GM23338 (cell line): ENCODE data around the gene GTSE1. TPM values are rescaled to one million over a fixed set of nuclear protein-coding genes. Genes with fewer than 3 reads are reported as not detected.

Experiments
- ATAC-seq: fragments of 200-7000 bp; cut with Tn5 transposase; 3 replicates; pipeline ENCODE4 v1.9.1; 2020
- DNase-seq: peaks from one replicate; pipeline ENCODE4 v3.0.0-alpha.2; 2015; ENCODE audit warnings: low spot score
- H2AFZ ChIP-seq: fragments of 200-600 bp; sonication (generic); 2 replicates; pipeline ENCODE4 v1.8.0; 2016; ENCODE audit warnings: antibody characterized with exemption, mild to moderate bottlenecking, moderate library complexity
- H3F3A ChIP-seq: fragments of 200-600 bp; sonication (generic); replicated peaks from 2 replicates; pipeline ENCODE4 v1.8.0; 2017; ENCODE audit warnings: antibody characterized with exemption, mixed run types, low read depth
- H3K27ac ChIP-seq: fragments of 200-600 bp; sonication (generic); 2 replicates; pipeline ENCODE4 v1.6.1; 2016; ENCODE audit warnings: low read depth
- H3K27me3 ChIP-seq: fragments of 200-600 bp; sonication (generic); 2 replicates; pipeline ENCODE4 v1.8.0; 2016; ENCODE audit warnings: mild to moderate bottlenecking, mixed run types, moderate library complexity; ENCODE audit not compliant: insufficient read depth
- H3K36me3 ChIP-seq: fragments of 200-600 bp; sonication (generic); 2 replicates; pipeline ENCODE4 v1.8.0; 2016; ENCODE audit warnings: mild to moderate bottlenecking; ENCODE audit not compliant: insufficient read depth
- H3K4me1 ChIP-seq: fragments of 200-600 bp; sonication (generic); 2 replicates; pipeline ENCODE4 v1.8.0; 2016; ENCODE audit warnings: mild to moderate bottlenecking, moderate library complexity; ENCODE audit not compliant: insufficient read depth
- H3K4me2 ChIP-seq: fragments of 200-600 bp; sonication (generic); 2 replicates; pipeline ENCODE4 v1.7.1; 2017; ENCODE audit warnings: mixed run types
- H3K4me3 ChIP-seq: fragments of 200-600 bp; sonication (generic); 2 replicates; pipeline ENCODE4 v1.6.1; 2016; ENCODE audit warnings: mixed run types
- H3K79me2 ChIP-seq: fragments of 200-600 bp; sonication (generic); replicated peaks from 2 replicates; pipeline ENCODE4 v1.8.0; 2017; ENCODE audit warnings: mild to moderate bottlenecking; ENCODE audit not compliant: insufficient read depth
- H3K9me2 ChIP-seq: fragments of 200-600 bp; sonication (generic); 2 replicates; pipeline ENCODE4 v1.8.0; 2017; ENCODE audit not compliant: insufficient read depth
- H4K20me1 ChIP-seq: fragments of 200-600 bp; sonication (generic); replicated peaks from 2 replicates; pipeline ENCODE4 v1.8.0; 2017; ENCODE audit warnings: mild to moderate bottlenecking; ENCODE audit not compliant: insufficient read depth
- H3K27ac Mint-ChIP-seq: 2 replicates; pipeline ENCODE4 v1.8.0; 2020; ENCODE audit warnings: inconsistent platforms, mild to moderate bottlenecking, moderate library complexity, mixed read lengths
- H3K27me3 Mint-ChIP-seq: 3 replicates; pipeline ENCODE4 v1.8.0; 2022; ENCODE audit warnings: low read depth, mild to moderate bottlenecking, moderate library complexity, mixed read lengths, inconsistent platforms; ENCODE audit not compliant: insufficient read depth, poor library complexity
- H3K36me3 Mint-ChIP-seq: 3 replicates; pipeline ENCODE4 v1.8.0; 2021; ENCODE audit warnings: low read depth, mild to moderate bottlenecking, inconsistent platforms, moderate library complexity, mixed read lengths
- H3K4me1 Mint-ChIP-seq: 3 replicates; pipeline ENCODE4 v1.8.0; 2020; ENCODE audit warnings: mild to moderate bottlenecking, inconsistent platforms, mixed read lengths
- H3K4me3 Mint-ChIP-seq: 3 replicates; pipeline ENCODE4 v1.8.0; 2021; ENCODE audit warnings: moderate library complexity, mild to moderate bottlenecking, inconsistent platforms, mixed read lengths
- H3K9me3 Mint-ChIP-seq: 3 replicates; pipeline ENCODE4 v1.8.0; 2020; ENCODE audit warnings: moderate library complexity, mild to moderate bottlenecking, inconsistent platforms, mixed read lengths
- EZH2 ChIP-seq: fragments of 200-600 bp; sonication (generic); IDR thresholded peaks from one replicate; pipeline ENCODE4 v1.8.0; 2017; ENCODE audit warnings: antibody characterized with exemption, mild to moderate bottlenecking, low read depth; ENCODE audit not compliant: unreplicated experiment
- JUNB ChIP-seq: IDR thresholded peaks from one replicate; pipeline ENCODE4 v1.6.1; 2016; ENCODE audit warnings: antibody characterized with exemption; ENCODE audit not compliant: unreplicated experiment
- NANOG ChIP-seq: IDR thresholded peaks from 2 replicates; pipeline ENCODE4 v1.6.1; 2016; ENCODE audit warnings: antibody characterized with exemption, borderline replicate concordance
- STAT1 ChIP-seq: IDR thresholded peaks from one replicate; pipeline ENCODE4 v1.6.1; 2016; ENCODE audit warnings: antibody characterized with exemption; ENCODE audit not compliant: unreplicated experiment
- polyA plus RNA-seq: library from polyadenylated mRNA; unstranded; fragments of >200 nt; fragmentation: Nextera tagmentation; extraction: Ambion mirVana; gene quantifications from 2 replicates; pipeline ENCODE4 v1.2.1, GENCODE V29; 2016
- total RNA-seq: library from RNA; depleted of rRNA; stranded (reverse); fragments of >200 nt; shearing (Covaris generic); gene quantifications from 2 replicates; pipeline ENCODE4 v1.2.3, GENCODE V29; 2014
- TF ChIP-seq, protein P1 (sequence below): fragments of 250-450 bp; sonication (Bioruptor Pico); IDR thresholded peaks from 2 replicates; pipeline ENCODE4 v1.5.0; 2020; ENCODE audit warnings: mild to moderate bottlenecking, moderate library complexity
- TF ChIP-seq, protein P2 (sequence below), 2 experiments: fragments of 200-600 bp in 1 of 2; sonication (generic) in 1 of 2; conservative IDR thresholded peaks; 2 replicates each; pipeline versions ENCODE4 v1.5.1 to v1.6.1; 2016 to 2017; ENCODE audit warnings: antibody characterized with exemption in 2 of 2, low read depth in 2 of 2, mild to moderate bottlenecking in 2 of 2, moderate library complexity in 1 of 2

The GTSE1 gene
- total and polyA plus RNA-seq, 2 experiments from 2014 or later, result 26.3 to 28.6 TPM

DNA sequence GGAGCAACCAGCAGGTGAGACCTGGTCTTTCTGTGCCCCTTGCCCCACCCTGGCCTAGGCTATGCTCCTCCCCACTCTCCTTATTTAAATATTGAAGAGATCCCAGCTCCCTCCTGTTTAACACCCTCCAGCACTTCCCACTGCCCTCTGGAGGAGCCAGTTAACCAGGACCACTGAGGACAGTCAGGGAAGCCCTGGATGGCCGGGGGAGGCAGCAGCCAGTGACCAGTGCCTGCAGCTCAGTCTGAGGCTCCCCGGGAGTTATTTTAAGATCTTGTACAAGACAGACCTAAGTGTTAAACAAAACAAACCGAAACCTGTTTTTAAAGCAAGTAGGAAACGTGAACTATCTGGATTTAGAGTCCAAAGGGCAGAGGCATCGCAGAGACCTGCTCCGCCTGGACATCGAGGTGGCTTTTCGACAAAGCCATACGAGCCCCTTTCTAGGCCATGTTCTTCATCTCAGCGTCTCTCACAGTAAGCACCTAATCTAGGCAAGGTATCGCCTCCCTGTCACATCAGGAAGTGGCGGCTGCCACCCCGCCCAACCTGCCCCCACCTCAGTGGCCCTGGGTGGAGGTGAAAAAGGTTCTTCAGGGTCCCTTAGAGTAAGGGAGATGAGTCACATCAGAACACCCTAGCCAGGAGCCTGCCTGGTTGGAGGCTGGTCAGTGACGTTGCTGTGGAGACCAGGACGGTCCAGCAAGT lies 74.1 kb downstream of the GTSE1 start (continued):
- TF ChIP-seq, protein P1, sequence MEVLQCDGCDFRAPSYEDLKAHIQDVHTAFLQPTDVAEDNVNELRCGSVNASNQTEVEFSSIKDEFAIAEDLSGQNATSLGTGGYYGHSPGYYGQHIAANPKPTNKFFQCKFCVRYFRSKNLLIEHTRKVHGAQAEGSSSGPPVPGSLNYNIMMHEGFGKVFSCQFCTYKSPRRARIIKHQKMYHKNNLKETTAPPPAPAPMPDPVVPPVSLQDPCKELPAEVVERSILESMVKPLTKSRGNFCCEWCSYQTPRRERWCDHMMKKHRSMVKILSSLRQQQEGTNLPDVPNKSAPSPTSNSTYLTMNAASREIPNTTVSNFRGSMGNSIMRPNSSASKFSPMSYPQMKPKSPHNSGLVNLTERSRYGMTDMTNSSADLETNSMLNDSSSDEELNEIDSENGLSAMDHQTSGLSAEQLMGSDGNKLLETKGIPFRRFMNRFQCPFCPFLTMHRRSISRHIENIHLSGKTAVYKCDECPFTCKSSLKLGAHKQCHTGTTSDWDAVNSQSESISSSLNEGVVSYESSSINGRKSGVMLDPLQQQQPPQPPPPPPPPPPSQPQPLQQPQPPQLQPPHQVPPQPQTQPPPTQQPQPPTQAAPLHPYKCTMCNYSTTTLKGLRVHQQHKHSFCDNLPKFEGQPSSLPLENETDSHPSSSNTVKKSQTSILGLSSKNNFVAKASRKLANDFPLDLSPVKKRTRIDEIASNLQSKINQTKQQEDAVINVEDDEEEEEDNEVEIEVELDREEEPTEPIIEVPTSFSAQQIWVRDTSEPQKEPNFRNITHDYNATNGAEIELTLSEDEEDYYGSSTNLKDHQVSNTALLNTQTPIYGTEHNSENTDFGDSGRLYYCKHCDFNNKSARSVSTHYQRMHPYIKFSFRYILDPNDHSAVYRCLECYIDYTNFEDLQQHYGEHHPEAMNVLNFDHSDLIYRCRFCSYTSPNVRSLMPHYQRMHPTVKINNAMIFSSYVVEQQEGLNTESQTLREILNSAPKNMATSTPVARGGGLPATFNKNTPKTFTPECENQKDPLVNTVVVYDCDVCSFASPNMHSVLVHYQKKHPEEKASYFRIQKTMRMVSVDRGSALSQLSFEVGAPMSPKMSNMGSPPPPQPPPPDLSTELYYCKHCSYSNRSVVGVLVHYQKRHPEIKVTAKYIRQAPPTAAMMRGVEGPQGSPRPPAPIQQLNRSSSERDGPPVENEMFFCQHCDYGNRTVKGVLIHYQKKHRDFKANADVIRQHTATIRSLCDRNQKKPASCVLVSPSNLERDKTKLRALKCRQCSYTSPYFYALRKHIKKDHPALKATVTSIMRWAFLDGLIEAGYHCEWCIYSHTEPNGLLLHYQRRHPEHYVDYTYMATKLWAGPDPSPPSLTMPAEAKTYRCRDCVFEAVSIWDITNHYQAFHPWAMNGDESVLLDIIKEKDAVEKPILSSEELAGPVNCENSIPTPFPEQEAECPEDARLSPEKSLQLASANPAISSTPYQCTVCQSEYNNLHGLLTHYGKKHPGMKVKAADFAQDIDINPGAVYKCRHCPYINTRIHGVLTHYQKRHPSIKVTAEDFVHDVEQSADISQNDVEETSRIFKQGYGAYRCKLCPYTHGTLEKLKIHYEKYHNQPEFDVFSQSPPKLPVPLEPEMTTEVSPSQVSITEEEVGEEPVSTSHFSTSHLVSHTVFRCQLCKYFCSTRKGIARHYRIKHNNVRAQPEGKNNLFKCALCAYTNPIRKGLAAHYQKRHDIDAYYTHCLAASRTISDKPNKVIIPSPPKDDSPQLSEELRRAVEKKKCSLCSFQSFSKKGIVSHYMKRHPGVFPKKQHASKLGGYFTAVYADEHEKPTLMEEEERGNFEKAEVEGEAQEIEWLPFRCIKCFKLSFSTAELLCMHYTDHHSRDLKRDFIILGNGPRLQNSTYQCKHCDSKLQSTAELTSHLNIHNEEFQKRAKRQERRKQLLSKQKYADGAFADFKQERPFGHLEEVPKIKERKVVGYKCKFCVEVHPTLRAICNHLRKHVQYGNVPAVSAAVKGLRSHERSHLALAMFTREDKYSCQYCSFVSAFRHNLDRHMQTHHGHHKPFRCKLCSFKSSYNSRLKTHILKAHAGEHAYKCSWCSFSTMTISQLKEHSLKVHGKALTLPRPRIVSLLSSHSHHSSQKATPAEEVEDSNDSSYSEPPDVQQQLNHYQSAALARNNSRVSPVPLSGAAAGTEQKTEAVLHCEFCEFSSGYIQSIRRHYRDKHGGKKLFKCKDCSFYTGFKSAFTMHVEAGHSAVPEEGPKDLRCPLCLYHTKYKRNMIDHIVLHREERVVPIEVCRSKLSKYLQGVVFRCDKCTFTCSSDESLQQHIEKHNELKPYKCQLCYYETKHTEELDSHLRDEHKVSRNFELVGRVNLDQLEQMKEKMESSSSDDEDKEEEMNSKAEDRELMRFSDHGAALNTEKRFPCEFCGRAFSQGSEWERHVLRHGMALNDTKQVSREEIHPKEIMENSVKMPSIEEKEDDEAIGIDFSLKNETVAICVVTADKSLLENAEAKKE (CRISPR knock-in tag), result no peak

DNA sequence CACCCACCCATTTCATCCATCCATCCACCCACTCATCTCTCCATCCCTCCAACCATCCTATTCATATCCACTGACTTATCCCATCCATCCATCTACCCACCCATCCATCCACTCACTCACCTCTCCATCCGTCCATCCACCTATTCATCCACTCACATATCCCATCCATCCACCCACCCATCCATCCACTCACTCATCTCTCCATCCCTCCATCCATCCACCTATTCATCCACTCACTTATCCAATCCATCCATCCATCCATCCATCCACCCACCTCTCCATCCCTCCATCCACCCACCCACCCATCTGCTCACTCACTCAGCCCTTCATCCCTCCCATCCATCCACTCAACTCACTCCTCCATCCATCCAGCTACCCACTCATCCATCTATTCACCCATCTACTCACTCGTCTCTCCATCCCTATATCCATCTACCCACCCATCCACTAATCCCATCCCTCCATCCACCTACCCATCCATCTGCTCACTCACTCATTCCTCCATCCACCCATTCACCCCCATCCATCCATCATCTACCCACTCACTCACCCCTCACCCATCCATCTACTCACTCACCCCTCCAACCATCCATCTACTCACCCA lies 75.1 kb downstream of the GTSE1 start:
- Histone ChIP-seq H3K27me3 (no peaks in the 10 kb centered on the region), H3K4me1 (peaks cover 4% of the 10 kb centered on the region; the same call in 1 of the 2 replicates), H3K27ac (no peak overlapping the region), H3K36me3 (no peaks in the 10 kb centered on the region), H3K9me2 (no peaks in the 10 kb centered on the region), H2AFZ (no peak overlapping the region), H4K20me1 (no peaks in the 10 kb centered on the region), H3F3A (0 out of 2 replicates have a peak, but pooled peaks cover 4% of the 10 kb centered on the region), H3K4me3 (no peak overlapping the region), H3K79me2 (no peaks in the 10 kb centered on the region), H3K4me2 (no peak overlapping the region)
- TF ChIP-seq, protein P2, sequence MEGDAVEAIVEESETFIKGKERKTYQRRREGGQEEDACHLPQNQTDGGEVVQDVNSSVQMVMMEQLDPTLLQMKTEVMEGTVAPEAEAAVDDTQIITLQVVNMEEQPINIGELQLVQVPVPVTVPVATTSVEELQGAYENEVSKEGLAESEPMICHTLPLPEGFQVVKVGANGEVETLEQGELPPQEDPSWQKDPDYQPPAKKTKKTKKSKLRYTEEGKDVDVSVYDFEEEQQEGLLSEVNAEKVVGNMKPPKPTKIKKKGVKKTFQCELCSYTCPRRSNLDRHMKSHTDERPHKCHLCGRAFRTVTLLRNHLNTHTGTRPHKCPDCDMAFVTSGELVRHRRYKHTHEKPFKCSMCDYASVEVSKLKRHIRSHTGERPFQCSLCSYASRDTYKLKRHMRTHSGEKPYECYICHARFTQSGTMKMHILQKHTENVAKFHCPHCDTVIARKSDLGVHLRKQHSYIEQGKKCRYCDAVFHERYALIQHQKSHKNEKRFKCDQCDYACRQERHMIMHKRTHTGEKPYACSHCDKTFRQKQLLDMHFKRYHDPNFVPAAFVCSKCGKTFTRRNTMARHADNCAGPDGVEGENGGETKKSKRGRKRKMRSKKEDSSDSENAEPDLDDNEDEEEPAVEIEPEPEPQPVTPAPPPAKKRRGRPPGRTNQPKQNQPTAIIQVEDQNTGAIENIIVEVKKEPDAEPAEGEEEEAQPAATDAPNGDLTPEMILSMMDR (conservative IDR thresholded peaks at IDR 0.05; ENCODE audit: low read depth in 2 of 2), result no peak
- TF ChIP-seq JUNB (no peak), EZH2 (no peak), STAT1 (no peak), NANOG (no peak)
- TF ChIP-seq, protein P1 (CRISPR knock-in tag), result no peak
- ATAC-seq, result no peak
- no peaks in the 10 kb centered on the region; the same call in 2 of the 3 replicates for H3K9me3 Mint-ChIP-seq
- H3K4me1 Mint-ChIP-seq, result peaks cover 9% of the 10 kb centered on the region
- no peak overlapping the region for H3K4me3 Mint-ChIP-seq
- H3K27me3 Mint-ChIP-seq, result peaks cover 4% of the 10 kb centered on the region
- no peak overlapping the region for H3K27ac Mint-ChIP-seq
- no peak for DNase-seq
- peaks cover 14% of the 10 kb centered on the region for H3K36me3 Mint-ChIP-seq
